Fibroblast of villous mesenchyme (primary cell): ENCODE data around the gene DENND5B. TPM values are rescaled to one million over a fixed set of nuclear protein-coding genes. Genes with fewer than 3 reads are reported as not detected.

Experiments
- DNase-seq: peaks from one replicate; pipeline ENCODE4 v3.0.0-alpha.2; 2010; ENCODE audit warnings: low read depth
- H3K4me3 ChIP-seq: 2 replicates; pipeline ENCODE4 v1.5.1; 2011; ENCODE audit warnings: low read depth, mild to moderate bottlenecking, low read length
- CTCF ChIP-seq: IDR thresholded peaks from 2 replicates; pipeline ENCODE4 v1.5.1; 2012; ENCODE audit warnings: low read depth, mild to moderate bottlenecking, low read length; ENCODE audit not compliant: insufficient read depth
- total RNA-seq: library from RNA; depleted of rRNA; stranded (reverse); fragments of >200 nt; gene quantifications from 2 replicates; pipeline ENCODE4 v1.2.3, GENCODE V29; 2012

Gene DENND5B
- total RNA-seq, 1 donor: 11.7 TPM

GRCh38 chr12:31496257-31496656, 94.7 kb downstream of the DENND5B start:
- peak; percentile 36 for DNase-seq
- no peak overlapping the region for H3K4me3 ChIP-seq

GRCh38 chr12:31494455-31494854, 96.5 kb downstream of the DENND5B start:
- H3K4me3 ChIP-seq: no peak overlapping the region
- DNase-seq: no peak
- no peak for TF ChIP-seq CTCF

More at GRCh38 chr12:31496257-31496656, 94.7 kb downstream of the DENND5B start:
- no peak for TF ChIP-seq CTCF

- H3K4me3 ChIP-seq: no peak overlapping the region
These were observed 98.2 kb downstream of the DENND5B start for GRCh38 chr12:31492599-31493196.

GRCh38 chr12:31491841-31492598, 98.9 kb downstream of the DENND5B start:
- DNase-seq: peak; percentile 90
- no peak overlapping the region for H3K4me3 ChIP-seq
- no peak for TF ChIP-seq CTCF

More at GRCh38 chr12:31492599-31493196, 98.2 kb downstream of the DENND5B start:
- no peak for DNase-seq
- no peak for TF ChIP-seq CTCF

GRCh38 chr12:31491241-31491794, 99.6 kb downstream of the DENND5B start:
- H3K4me3 ChIP-seq: no peak overlapping the region
- no peak for TF ChIP-seq CTCF
- no peak for DNase-seq

- no peak overlapping the region for H3K4me3 ChIP-seq
- no peak for DNase-seq
- no peak for TF ChIP-seq CTCF
These were observed 102.1 kb downstream of the DENND5B start for GRCh38 chr12:31488737-31489338.
